Putamen (tissue), 1 donor: ENCODE data around the gene RCAN2.

Experiments used
- DNase-seq: peaks from one replicate; pipeline ENCODE4 v3.0.0-alpha.2; 2016; ENCODE audit warnings: low spot score

RCAN2 gene

GRCh38 chr6:46491628-46492547, 639 bp upstream of the RCAN2 start:
- peak; percentile 85 for DNase-seq

DNA sequence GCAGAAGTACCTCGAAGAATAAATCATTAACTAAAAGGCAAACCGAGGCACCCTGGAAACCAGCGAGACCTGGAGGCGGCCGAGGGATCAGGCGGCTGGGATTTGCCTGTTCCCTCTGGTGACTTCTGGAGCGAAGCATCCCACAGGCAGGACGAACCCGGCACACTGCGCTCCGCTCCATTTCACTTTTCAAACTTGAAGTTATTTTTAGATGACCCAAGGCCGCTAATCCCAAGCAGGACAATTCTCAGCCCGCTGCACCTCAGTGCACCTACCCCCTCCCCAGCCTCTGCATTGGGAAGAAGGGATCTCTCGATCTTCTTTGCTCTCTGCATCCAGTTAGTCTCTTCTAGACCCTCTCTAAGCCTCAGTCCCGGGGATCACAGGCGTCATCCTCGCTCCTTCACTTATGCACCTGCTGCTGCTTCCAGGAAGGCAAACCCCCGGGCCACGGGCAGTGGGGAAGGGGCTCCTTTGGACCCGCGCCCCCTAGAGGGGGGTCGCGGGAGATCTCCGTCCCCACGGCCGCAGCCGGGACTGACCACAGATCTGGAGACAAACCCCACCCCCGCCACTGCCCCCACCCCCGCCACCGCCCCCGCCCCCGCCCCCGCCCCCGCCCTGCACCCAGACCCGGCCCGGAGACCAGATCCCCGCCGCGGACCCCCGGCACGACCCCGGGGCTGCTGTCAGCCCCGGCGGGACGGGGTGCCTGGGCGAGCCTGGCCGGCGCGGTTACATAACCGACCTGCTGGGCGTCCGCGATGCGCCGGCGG, 636 bp downstream of the RCAN2 start:
- DNase-seq: peak; percentile 44

DNA sequence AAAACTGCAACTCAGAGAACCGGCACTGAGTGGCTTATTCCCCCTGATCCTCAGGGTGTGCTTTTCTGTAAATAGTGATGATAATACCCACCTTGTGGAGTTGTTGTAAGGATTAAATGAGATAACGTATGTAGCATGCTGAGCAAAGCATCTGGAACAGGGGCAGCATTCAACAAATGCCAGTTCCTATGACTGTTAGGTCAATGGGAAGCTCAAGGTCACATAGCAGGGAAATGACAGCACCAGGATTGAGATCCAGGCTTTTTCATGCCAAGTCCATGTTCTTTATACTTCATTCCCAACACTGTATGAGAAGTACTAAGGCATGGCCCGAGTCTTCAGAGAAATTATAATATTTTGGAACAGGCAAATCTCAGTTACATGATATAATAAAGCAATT, 5.1 kb downstream of the RCAN2 start:
- DNase-seq: no peak

GRCh38 chr6:46484081-46484820, 7.0 kb downstream of the RCAN2 start:
- no peak for DNase-seq

- no peak for DNase-seq
Measured at GRCh38 chr6:46476301-46476700, 14.9 kb downstream of the RCAN2 start.

DNA sequence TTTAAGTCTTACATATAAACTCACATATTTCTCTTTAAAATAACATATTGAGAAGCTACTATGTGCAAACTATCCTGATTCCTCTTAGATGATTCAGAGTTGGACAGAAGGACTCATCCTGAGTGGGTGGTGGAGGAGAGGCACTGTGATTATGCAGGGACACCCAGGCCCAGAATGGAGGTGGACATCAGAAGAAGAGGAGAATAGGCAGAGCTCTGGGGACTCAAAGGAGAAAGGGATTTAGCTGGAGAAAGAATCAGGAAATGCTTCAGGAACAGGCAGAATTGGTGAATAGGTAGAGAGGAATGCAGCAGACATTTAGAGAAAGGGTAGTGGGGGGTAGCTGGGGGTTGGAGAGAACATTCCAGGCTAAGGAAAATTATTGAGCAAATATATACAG, 17.4 kb downstream of the RCAN2 start:
- DNase-seq: no peak

- no peak for DNase-seq
Measured at GRCh38 chr6:46472243-46472642, 19.0 kb downstream of the RCAN2 start.

DNA sequence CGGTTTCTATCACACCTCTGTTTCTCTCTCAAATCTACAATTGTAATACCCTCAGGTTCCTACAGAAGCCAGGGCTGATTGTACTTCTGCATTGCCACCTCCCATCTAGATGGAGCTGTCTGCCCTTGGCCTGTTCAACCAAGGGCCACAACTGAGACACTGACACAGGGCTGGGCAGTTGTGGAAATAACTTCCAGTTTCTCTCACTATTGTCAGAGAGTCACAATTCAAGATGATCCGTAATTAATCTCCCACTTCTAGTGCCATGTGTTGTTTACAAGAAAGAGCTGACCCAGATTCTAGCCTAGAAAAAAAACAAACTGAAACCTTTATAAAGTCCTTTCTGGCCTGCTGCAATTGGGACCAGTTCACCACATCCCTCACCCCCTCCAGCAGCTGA, 22.2 kb downstream of the RCAN2 start:
- DNase-seq: no peak

GRCh38 chr6:46468403-46469010, 22.7 kb downstream of the RCAN2 start:
- no peak for DNase-seq

DNA sequence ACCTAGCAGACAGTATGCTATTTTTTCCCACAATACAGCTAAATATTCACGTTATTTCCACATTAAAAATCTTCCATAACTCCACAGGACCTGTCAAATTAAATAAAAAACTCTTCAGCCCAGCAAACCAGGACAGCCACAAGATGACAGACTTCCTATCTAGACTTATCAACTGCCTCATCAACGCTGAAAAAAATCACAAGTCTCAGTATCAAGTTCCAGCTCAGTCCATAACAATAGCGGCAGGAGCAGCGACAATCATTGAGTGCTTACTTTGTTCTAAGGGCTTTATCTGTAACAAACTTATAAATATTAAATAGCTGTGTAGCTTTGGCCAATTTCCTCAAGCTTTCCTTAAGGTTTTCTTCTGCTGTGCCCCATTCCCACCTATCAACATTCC, 24.7 kb downstream of the RCAN2 start:
- DNase-seq: no peak

- no peak for DNase-seq
Measured at GRCh38 chr6:46465294-46466165, 25.7 kb downstream of the RCAN2 start.

- no peak for DNase-seq
Measured at GRCh38 chr6:46456297-46456696, 35.0 kb downstream of the RCAN2 start.

GRCh38 chr6:46454691-46455090, 36.6 kb downstream of the RCAN2 start:
- DNase-seq: no peak

DNA sequence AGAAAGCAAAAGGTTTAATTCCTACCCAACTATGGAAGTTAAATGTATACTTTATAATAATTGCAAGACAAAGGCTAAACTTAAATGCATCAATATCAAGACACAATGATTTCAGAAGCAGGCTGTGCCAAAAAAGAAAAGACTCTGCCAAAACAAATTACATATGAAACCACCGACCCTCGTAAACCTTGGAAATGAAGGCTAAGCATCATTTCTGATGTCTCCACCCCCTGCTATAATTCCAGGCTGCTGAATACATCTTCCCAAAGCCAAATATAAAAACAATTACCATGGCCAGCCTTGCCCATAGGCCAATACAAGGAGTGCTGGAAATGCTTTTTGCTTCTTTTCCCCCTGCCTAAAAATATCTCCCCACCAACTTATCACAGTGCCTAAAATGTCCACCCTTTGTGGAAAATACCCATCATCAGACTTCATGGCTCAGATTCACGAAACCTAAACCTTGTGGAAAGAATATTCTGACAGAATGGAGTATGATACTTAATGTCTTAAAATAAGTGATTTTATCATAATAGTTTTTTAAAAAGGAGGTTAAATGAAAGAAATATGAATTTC, 37.4 kb downstream of the RCAN2 start:
- no peak for DNase-seq

GRCh38 chr6:46453216-46453615, 38.0 kb downstream of the RCAN2 start:
- no peak for DNase-seq

DNA sequence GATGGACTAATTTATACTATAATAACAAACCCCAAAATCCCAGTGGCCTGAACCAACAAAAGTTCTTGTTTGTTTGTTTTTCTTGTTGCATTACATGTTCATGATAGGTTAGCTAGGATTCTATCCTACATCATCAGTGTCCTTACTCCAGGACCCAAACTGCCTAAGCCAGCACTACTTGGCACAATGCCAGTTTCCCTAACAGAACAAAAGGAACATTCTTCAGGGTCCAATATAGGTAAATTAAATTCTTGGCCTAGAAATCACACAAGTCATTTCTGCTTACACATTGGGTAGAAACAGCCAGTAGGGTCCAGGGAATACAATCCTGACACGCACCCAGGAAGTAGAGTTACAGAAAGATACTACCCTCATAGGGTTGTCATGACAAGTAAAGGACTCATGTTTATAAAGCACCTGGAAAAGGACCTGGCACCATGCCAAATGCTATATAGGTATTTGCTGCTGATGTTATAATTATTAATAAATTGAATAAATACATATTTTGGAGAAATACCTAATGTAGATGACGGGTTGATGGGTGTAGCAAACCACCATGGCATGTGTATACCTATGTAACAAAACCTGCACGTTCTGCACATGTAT, 38.8 kb downstream of the RCAN2 start:
- no peak for DNase-seq

GRCh38 chr6:46451343-46451742, 39.9 kb downstream of the RCAN2 start:
- DNase-seq: no peak

GRCh38 chr6:46444772-46445454, 46.3 kb downstream of the RCAN2 start:
- no peak for DNase-seq

GRCh38 chr6:46443623-46444022, 47.6 kb downstream of the RCAN2 start:
- no peak for DNase-seq

- no peak for DNase-seq
Measured at GRCh38 chr6:46440641-46441040, 50.6 kb downstream of the RCAN2 start.
